OCI-LY7 (cell line): Measurements from ENCODE around the gene PARVG. TPM values are rescaled to one million over a fixed set of nuclear protein-coding genes. Genes with fewer than 3 reads are reported as not detected.

Experiments used
- BruUV-seq: library from RNA; stranded (reverse); fragments of 400-500 nt; replicated peaks from 2 replicates; lab custom pipeline; 2021; lab: Mats Ljungman, UMichigan
- CTCF ChIA-PET: fragments of 300-600 bp; sonication (Branson Sonifier 250); formaldehyde crosslinking; loops from one replicate; lab custom pipeline; 2022; ENCODE audit warnings: antibody characterized with exemption; ENCODE audit not compliant: unreplicated experiment; lab: Charles Lee
- POLR2A ChIA-PET: fragments of 300-600 bp; sonication (Branson Sonifier 250); formaldehyde crosslinking; loops from one replicate; lab custom pipeline; 2022; ENCODE audit warnings: antibody characterized with exemption; lab: Charles Lee
- DNase-seq: peaks from one replicate; pipeline ENCODE4 v3.0.0-alpha.2; 2015; ENCODE audit warnings: low spot score
- H2AFZ ChIP-seq: fragments of 200-600 bp; sonication (generic), shearing (Covaris generic); 2 replicates; pipeline ENCODE4 v1.6.1; 2014; ENCODE audit warnings: mild to moderate bottlenecking, antibody characterized with exemption, low read length, moderate library complexity
- H3K27ac ChIP-seq: fragments of 200-600 bp; sonication (generic); 2 replicates; pipeline ENCODE4 v1.5.1; 2014; ENCODE audit warnings: mixed run types, low read depth, mild to moderate bottlenecking, moderate library complexity, low read length, inconsistent platforms; ENCODE audit not compliant: poor library complexity, severe bottlenecking
- H3K36me3 ChIP-seq: fragments of 200-600 bp; sonication (generic); 2 replicates; pipeline ENCODE4 v1.6.1; 2014; ENCODE audit warnings: mild to moderate bottlenecking, antibody characterized with exemption, low read length, moderate library complexity, mixed read lengths; ENCODE audit not compliant: insufficient read depth
- H3K4me1 ChIP-seq: fragments of 200-600 bp; sonication (generic); 2 replicates; pipeline ENCODE4 v1.5.1; 2014; ENCODE audit warnings: mild to moderate bottlenecking, low read length; ENCODE audit not compliant: insufficient read depth, poor library complexity, severe bottlenecking
- H3K4me2 ChIP-seq: fragments of 200-600 bp; sonication (generic); 2 replicates; pipeline ENCODE4 v1.6.1; 2014; ENCODE audit warnings: mild to moderate bottlenecking, low read length
- H3K4me3 ChIP-seq: fragments of 200-600 bp; sonication (generic); 2 replicates; pipeline ENCODE4 v1.5.1; 2014; ENCODE audit warnings: mild to moderate bottlenecking, low read depth, low read length; ENCODE audit not compliant: poor library complexity, severe bottlenecking
- H3K79me2 ChIP-seq: fragments of 200-600 bp; sonication (generic); 2 replicates; pipeline ENCODE4 v1.6.1; 2016; ENCODE audit warnings: low read depth, mild to moderate bottlenecking, low read length, moderate library complexity, mixed read lengths; ENCODE audit not compliant: insufficient read depth
- H3K9me2 ChIP-seq: fragments of 200-600 bp; sonication (generic); 2 replicates; pipeline ENCODE4 v1.6.1; 2016; ENCODE audit warnings: mild to moderate bottlenecking, low read length, mixed read lengths; ENCODE audit not compliant: insufficient read depth
- H3K9me3 ChIP-seq: fragments of 200-600 bp; sonication (generic); 2 replicates; pipeline ENCODE4 v1.6.1; 2014; ENCODE audit warnings: mild to moderate bottlenecking, mixed run types, low read length, mixed read lengths
- H4K20me1 ChIP-seq: fragments of 200-600 bp; sonication (generic); 2 replicates; pipeline ENCODE4 v1.6.1; 2014; ENCODE audit warnings: mild to moderate bottlenecking, antibody characterized with exemption, low read length, moderate library complexity, mixed read lengths; ENCODE audit not compliant: insufficient read depth
- CTCF ChIP-seq: fragments of 200-600 bp; sonication (generic); conservative IDR thresholded peaks from 2 replicates; pipeline ENCODE4 v1.5.1; 2014; ENCODE audit warnings: mild to moderate bottlenecking, antibody characterized with exemption, low read length, moderate library complexity, mixed read lengths
- EZH2phosphoT487 ChIP-seq: fragments of 200-600 bp; sonication (generic); IDR thresholded peaks from 2 replicates; pipeline ENCODE4 v1.6.1; 2018; ENCODE audit warnings: low read depth, borderline replicate concordance, mild to moderate bottlenecking, mixed run types, antibody characterized with exemption, low read length, moderate library complexity, mixed read lengths
- intact Hi-C: fragments of 100-400 bp; cut with micrococcal nuclease; formaldehyde crosslinking; loops from one replicate; pipeline ENCODE4 v1.10.0; 2022; ENCODE audit not compliant: unreplicated experiment
- total RNA-seq, 2 experiments: library from RNA; depleted of rRNA in 1 of 2; stranded (reverse); fragments of >200 nt in 1 of 2; shearing (Covaris generic) in 1 of 2; gene quantifications; 2 replicates each; pipeline ENCODE4 v1.2.3, GENCODE V29; 2014 to 2022

PARVG gene
- total RNA-seq, 2 experiments from 2014 or later, result 0.85 to 7.7 TPM

GRCh38 chr22:44133901-44134571 is 46.7 kb upstream of the PARVG start:
- intact Hi-C loops, result no loop called here
- no peak overlapping the region for H2AFZ ChIP-seq
- ChIA-PET POLR2A (no interaction called here), CTCF (no interaction called here)
- no TSS peak for BruUV-seq
- no peaks in the 10 kb centered on the region for H3K79me2 ChIP-seq
- no peaks in the 10 kb centered on the region for H3K9me2 ChIP-seq
- H3K36me3 ChIP-seq, result no peaks in the 10 kb centered on the region
- DNase-seq, result no peak
- TF ChIP-seq CTCF (no peak), EZH2phosphoT487 (no peak)
- no peak overlapping the region for H3K27ac ChIP-seq
- H3K4me3 ChIP-seq, result no peak overlapping the region
- H3K4me1 ChIP-seq, result no peaks in the 10 kb centered on the region
- no peak overlapping the region for H3K4me2 ChIP-seq
- H4K20me1 ChIP-seq, result no peaks in the 10 kb centered on the region
- H3K9me3 ChIP-seq, result no peaks in the 10 kb centered on the region

- no peak overlapping the region for H3K27ac ChIP-seq
- no peaks in the 10 kb centered on the region for H4K20me1 ChIP-seq
- no peaks in the 10 kb centered on the region for H3K79me2 ChIP-seq
- ChIA-PET POLR2A (no interaction called here), CTCF (interaction anchor here (0.6 kb wide), 1 partner anchor 1335 kb away, joined by 3 read pairs; no protein-coding TSS in a partner anchor)
- no peak overlapping the region for H3K4me2 ChIP-seq
- no peaks in the 10 kb centered on the region for H3K36me3 ChIP-seq
- H3K4me1 ChIP-seq, result no peaks in the 10 kb centered on the region
- intact Hi-C loops, result no loop called here
- H3K9me3 ChIP-seq, result no peaks in the 10 kb centered on the region
- no TSS peak for BruUV-seq
- H3K9me2 ChIP-seq, result no peaks in the 10 kb centered on the region
- no peak overlapping the region for H3K4me3 ChIP-seq
- DNase-seq, result no peak
- no peak overlapping the region for H2AFZ ChIP-seq
- TF ChIP-seq CTCF, result no peak
- no peak for TF ChIP-seq EZH2phosphoT487
Observed at GRCh38 chr22:44136112-44136511, 44.6 kb upstream of the PARVG start.

- H4K20me1 ChIP-seq, result no peaks in the 10 kb centered on the region
- no peaks in the 10 kb centered on the region for H3K9me2 ChIP-seq
- intact Hi-C loops, result no loop called here
- H2AFZ ChIP-seq, result no peak overlapping the region
- H3K4me2 ChIP-seq, result no peak overlapping the region
- TF ChIP-seq CTCF (no peak), EZH2phosphoT487 (no peak)
- BruUV-seq, result no TSS peak
- ChIA-PET POLR2A (no interaction called here), CTCF (interaction anchor here (0.6 kb wide), 1 partner anchor 1336 kb away, joined by 3 read pairs; no protein-coding TSS in a partner anchor)
- H3K9me3 ChIP-seq, result no peaks in the 10 kb centered on the region
- H3K36me3 ChIP-seq, result no peaks in the 10 kb centered on the region
- H3K4me1 ChIP-seq, result no peaks in the 10 kb centered on the region
- no peak for DNase-seq
- H3K79me2 ChIP-seq, result no peaks in the 10 kb centered on the region
- H3K27ac ChIP-seq, result no peak overlapping the region
- H3K4me3 ChIP-seq, result no peak overlapping the region
Observed at GRCh38 chr22:44136786-44137185, 43.9 kb upstream of the PARVG start.
